B cell (primary cell): ENCODE data around the gene MSX1. TPM values are rescaled to one million over a fixed set of nuclear protein-coding genes. Genes with fewer than 3 reads are reported as not detected.

Source experiments
- ATAC-seq: fragments of 200-7000 bp; cut with Tn5 transposase; one replicate; pipeline ENCODE4 v1.10.0; 2021; ENCODE audit warnings: low read depth, mild to moderate bottlenecking, moderate number of reproducible peaks, moderate library complexity
- CTCF ChIA-PET: fragments of 350-600 bp; sonication (Branson Sonifier 250); formaldehyde crosslinking; loops from one replicate; lab custom pipeline; 2021; ENCODE audit warnings: antibody characterized with exemption, inconsistent platforms; lab: Charles Lee
- POLR2A ChIA-PET: fragments of 350-600 bp; sonication (Branson Sonifier 250); formaldehyde crosslinking; loops from one replicate; lab custom pipeline; 2021; ENCODE audit warnings: antibody characterized with exemption; lab: Charles Lee
- DNase-seq: peaks from one replicate; pipeline ENCODE4 v3.0.0; 2013
- H2AFZ ChIP-seq: 2 replicates; pipeline ENCODE4 v1.6.1; 2012; ENCODE audit warnings: mild to moderate bottlenecking, low read depth, low read length; ENCODE audit not compliant: insufficient read depth, poor library complexity, severe bottlenecking
- H3K27ac ChIP-seq, 2 donors: 1 replicate in 1 of 2; 2 replicates in 1 of 2; pipeline ENCODE4 v1.5.1; 2012 to 2013; ENCODE audit warnings: low read length in 2 of 2, mild to moderate bottlenecking in 2 of 2, moderate library complexity in 1 of 2
- H3K27me3 ChIP-seq, 4 experiments: fragments of 200-600 bp in 1 of 4; sonication (generic) in 1 of 4; replicated peaks in 1 of 4; 1 replicate in 2 of 4; 2 replicates in 2 of 4; pipeline versions ENCODE4 v1.6.1 to v1.7.0; 2013 to 2016; ENCODE audit warnings: low read length in 3 of 4, mild to moderate bottlenecking in 2 of 4, mixed read lengths in 1 of 4, moderate library complexity in 1 of 4; ENCODE audit not compliant: insufficient read depth in 4 of 4, control insufficient read depth in 3 of 4; ENCODE audit errors: control extremely low read depth in 1 of 4
- H3K36me3 ChIP-seq, 2 experiments: replicated peaks in 1 of 2; 1 replicate in 1 of 2; 2 replicates in 1 of 2; pipeline versions ENCODE4 v1.6.1 to v1.7.1; 2013; ENCODE audit warnings: low read length in 1 of 2; ENCODE audit not compliant: insufficient read depth in 2 of 2, control insufficient read depth in 1 of 2; ENCODE audit errors: control extremely low read depth in 1 of 2, extremely low read depth in 1 of 2
- H3K4me1 ChIP-seq, 2 donors: fragments of 200-600 bp in 1 of 2; sonication (generic) in 1 of 2; 1 replicate in 1 of 2; 2 replicates in 1 of 2; pipeline versions ENCODE4 v1.5.1 to v1.6.1; 2013 to 2017; ENCODE audit warnings: low read length in 2 of 2; ENCODE audit not compliant: control insufficient read depth in 2 of 2, insufficient read depth in 2 of 2
- H3K4me2 ChIP-seq: replicated peaks from 2 replicates; pipeline ENCODE3; 2012; ENCODE audit warnings: mild to moderate bottlenecking, low read depth, low read length; ENCODE audit not compliant: poor library complexity, severe bottlenecking
- H3K4me3 ChIP-seq, 5 experiments: fragments of 200-600 bp in 1 of 5; sonication (generic) in 1 of 5; 1 replicate in 3 of 5; 2 replicates in 2 of 5; pipeline versions ENCODE4 v1.5.1 to v1.7.0; 2011 to 2016; ENCODE audit warnings: low read length in 4 of 5, mild to moderate bottlenecking in 4 of 5, low read depth in 2 of 5, control low read depth in 1 of 5, moderate library complexity in 1 of 5; ENCODE audit not compliant: insufficient read depth in 1 of 5; ENCODE audit errors: control extremely low read depth in 1 of 5, extremely low read depth in 1 of 5
- H3K79me2 ChIP-seq: fragments of 200-600 bp; sonication (generic); one replicate; pipeline ENCODE4 v1.6.0; 2016; ENCODE audit warnings: low read length; ENCODE audit not compliant: control insufficient read depth, insufficient read depth
- H3K9ac ChIP-seq: fragments of 200-600 bp; sonication (generic); 2 replicates; pipeline ENCODE4 v1.6.1; 2017; ENCODE audit warnings: mild to moderate bottlenecking, low read length, moderate library complexity
- H3K9me3 ChIP-seq, 3 donors: one replicate each; pipeline versions ENCODE4 v1.6.1 to v1.7.1; 2013; ENCODE audit warnings: low read length in 2 of 3; ENCODE audit not compliant: control insufficient read depth in 2 of 3, insufficient read depth in 1 of 3; ENCODE audit errors: control extremely low read depth in 1 of 3
- H4K20me1 ChIP-seq: 2 replicates; pipeline ENCODE4 v1.6.0; 2012; ENCODE audit warnings: mild to moderate bottlenecking, low read length; ENCODE audit not compliant: insufficient read depth, control insufficient read depth, poor library complexity, severe bottlenecking
- H3K27ac Mint-ChIP-seq: one replicate; pipeline ENCODE4 v1.8.0; 2021; ENCODE audit warnings: mixed read lengths
- H3K27me3 Mint-ChIP-seq: one replicate; pipeline ENCODE4 v1.8.0; 2021; ENCODE audit warnings: mixed read lengths
- H3K4me1 Mint-ChIP-seq: one replicate; pipeline ENCODE4 v1.8.0; 2021; ENCODE audit warnings: mixed read lengths
- H3K4me3 Mint-ChIP-seq: one replicate; pipeline ENCODE4 v1.8.0; 2021; ENCODE audit warnings: mixed read lengths
- H3K9me3 Mint-ChIP-seq: one replicate; pipeline ENCODE4 v1.8.0; 2022; ENCODE audit warnings: mixed read lengths; ENCODE audit not compliant: insufficient read depth
- EZH2 ChIP-seq: IDR thresholded peaks from 2 replicates; pipeline ENCODE4 v1.6.1; 2012; ENCODE audit warnings: borderline replicate concordance, low read depth, mild to moderate bottlenecking, moderate library complexity, low read length; ENCODE audit not compliant: insufficient read depth, poor library complexity, severe bottlenecking
- WGBS: methylation state at CpG from one replicate; pipeline ENCODE4 v1.1.5; 2013; ENCODE audit warnings: missing lambda C conversion rate; ENCODE audit not compliant: insufficient coverage; 5-methylcytosine and 5-hydroxymethylcytosine counted together
- intact Hi-C: fragments of 100-400 bp; cut with micrococcal nuclease; formaldehyde crosslinking; loops from one replicate; pipeline ENCODE4 v1.10.0; 2022
- polyA plus RNA-seq: library from polyadenylated mRNA; depleted of rRNA; stranded (reverse); fragments of >200 nt; gene quantifications from 2 replicates; pipeline ENCODE4 v1.2.3, GENCODE V29; 2012
- total RNA-seq, 2 donors: library from RNA; stranded (reverse); fragments of 120-200 nt in 1 of 2; gene quantifications; 1 replicate in 1 of 2; 2 replicates in 1 of 2; pipeline versions ENCODE4 v1.2.3 to v1.2.4, GENCODE V29; 2013 to 2022
- TF ChIP-seq, protein P1 (sequence below): fragments of 200-600 bp; IDR thresholded peaks from one replicate; pipeline ENCODE4 v1.8.0; 2022; ENCODE audit warnings: antibody characterized with exemption, mild to moderate bottlenecking

MSX1 gene
- total and polyA plus RNA-seq, 2 donors (not counting 1 experiment from before 2014, with no cell fraction given): 0.09 TPM; not detected in 1

GRCh38 chr4:4810778-4811177, 48.7 kb upstream of the MSX1 start:
- H3K4me3 Mint-ChIP-seq: no peak overlapping the region
- Histone ChIP-seq H3K9ac (no peak overlapping the region), H3K4me3 (no peak overlapping the region), H3K4me1 (no peaks in the 10 kb centered on the region), H3K9me3 (peaks cover 0 to 22% (median 8%) of the 10 kb centered on the region in 3 donors), H3K4me2 (no peak overlapping the region), H3K79me2 (no peaks in the 10 kb centered on the region), H2AFZ (no peak overlapping the region), H3K36me3 (no peaks in the 10 kb centered on the region), H4K20me1 (no peaks in the 10 kb centered on the region), H3K27ac (no peak overlapping the region), H3K27me3 (peaks cover 0 to 6% (median 3%) of the 10 kb centered on the region in 4 experiments)
- POLR2A ChIA-PET: no interaction called here
- no peak overlapping the region for H3K27ac Mint-ChIP-seq
- peaks cover 17% of the 10 kb centered on the region for H3K27me3 Mint-ChIP-seq
- CTCF ChIA-PET: no interaction called here
- no peak for TF ChIP-seq EZH2
- TF ChIP-seq, protein P1, sequence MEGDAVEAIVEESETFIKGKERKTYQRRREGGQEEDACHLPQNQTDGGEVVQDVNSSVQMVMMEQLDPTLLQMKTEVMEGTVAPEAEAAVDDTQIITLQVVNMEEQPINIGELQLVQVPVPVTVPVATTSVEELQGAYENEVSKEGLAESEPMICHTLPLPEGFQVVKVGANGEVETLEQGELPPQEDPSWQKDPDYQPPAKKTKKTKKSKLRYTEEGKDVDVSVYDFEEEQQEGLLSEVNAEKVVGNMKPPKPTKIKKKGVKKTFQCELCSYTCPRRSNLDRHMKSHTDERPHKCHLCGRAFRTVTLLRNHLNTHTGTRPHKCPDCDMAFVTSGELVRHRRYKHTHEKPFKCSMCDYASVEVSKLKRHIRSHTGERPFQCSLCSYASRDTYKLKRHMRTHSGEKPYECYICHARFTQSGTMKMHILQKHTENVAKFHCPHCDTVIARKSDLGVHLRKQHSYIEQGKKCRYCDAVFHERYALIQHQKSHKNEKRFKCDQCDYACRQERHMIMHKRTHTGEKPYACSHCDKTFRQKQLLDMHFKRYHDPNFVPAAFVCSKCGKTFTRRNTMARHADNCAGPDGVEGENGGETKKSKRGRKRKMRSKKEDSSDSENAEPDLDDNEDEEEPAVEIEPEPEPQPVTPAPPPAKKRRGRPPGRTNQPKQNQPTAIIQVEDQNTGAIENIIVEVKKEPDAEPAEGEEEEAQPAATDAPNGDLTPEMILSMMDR: no peak
- DNase-seq (no peak), ATAC-seq (no peak)
- intact Hi-C loops: no loop called here
- peaks cover 16% of the 10 kb centered on the region for H3K9me3 Mint-ChIP-seq
- peaks cover 7% of the 10 kb centered on the region for H3K4me1 Mint-ChIP-seq

DNA sequence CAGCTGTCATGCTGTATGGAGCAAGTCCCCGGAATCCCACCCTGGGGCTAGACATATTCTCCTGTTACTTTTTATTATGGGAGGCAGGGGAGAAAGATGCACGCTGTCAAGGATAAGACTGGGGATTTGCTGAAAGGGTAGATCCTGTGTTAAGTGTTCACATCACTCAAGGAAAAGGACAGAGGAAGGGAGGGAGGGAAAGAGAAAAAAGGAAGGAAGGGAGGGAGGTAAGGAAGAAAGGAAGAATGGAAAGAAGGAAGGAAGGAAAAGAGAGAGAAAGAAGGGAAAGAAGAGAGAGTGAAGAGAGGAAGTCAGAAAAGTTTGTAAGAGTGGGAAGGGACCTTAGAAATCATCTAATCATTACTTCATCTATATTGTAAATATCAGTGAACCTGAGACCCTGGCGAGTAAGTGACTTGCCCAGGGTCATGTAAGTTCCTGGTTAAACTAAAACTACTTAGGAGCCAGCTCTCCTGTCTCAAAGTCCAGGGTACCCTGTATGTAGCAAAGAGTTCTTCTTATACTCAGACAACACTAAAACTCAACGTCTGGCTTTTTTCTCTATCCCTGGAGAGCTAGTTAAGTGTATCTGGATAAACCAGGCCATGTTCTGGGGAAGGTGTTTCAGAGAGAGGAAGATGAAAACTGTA, 47.2 kb upstream of the MSX1 start:
- CTCF ChIA-PET: no interaction called here
- WGBS: 97% methylated on average over 3 of the region's 4 CpGs
- TF ChIP-seq, protein P1: no peak
- TF ChIP-seq EZH2: no peak
- Histone ChIP-seq H3K27me3 (peaks cover 0 to 6% (median 3%) of the 10 kb centered on the region in 4 experiments), H3K9ac (no peak overlapping the region), H4K20me1 (no peaks in the 10 kb centered on the region), H2AFZ (no peak overlapping the region), H3K4me1 (no peaks in the 10 kb centered on the region), H3K36me3 (no peaks in the 10 kb centered on the region), H3K79me2 (no peaks in the 10 kb centered on the region), H3K4me2 (no peak overlapping the region), H3K27ac (no peak overlapping the region), H3K9me3 (peaks cover 0 to 28% (median 11%) of the 10 kb centered on the region in 3 donors), H3K4me3 (no peak overlapping the region)
- peaks cover 17% of the 10 kb centered on the region for H3K27me3 Mint-ChIP-seq
- no peak overlapping the region for H3K27ac Mint-ChIP-seq
- DNase-seq (no peak), ATAC-seq (no peak)
- H3K4me3 Mint-ChIP-seq: no peak overlapping the region
- peaks cover 7% of the 10 kb centered on the region for H3K4me1 Mint-ChIP-seq
- POLR2A ChIA-PET: no interaction called here
- peaks cover 19% of the 10 kb centered on the region for H3K9me3 Mint-ChIP-seq
- intact Hi-C loops: no loop called here
